IMR-90 (cell line): ENCODE data around the gene FAM209A. TPM values are rescaled to one million over a fixed set of nuclear protein-coding genes. Genes with fewer than 3 reads are reported as not detected.
"Not testable (repeated sequence)": the region's sequence is repeated elsewhere in the genome, so short reads cannot be mapped to it uniquely, and the experiment has no call there.

Source experiments
- ATAC-seq: fragments of 200-7000 bp; cut with Tn5 transposase; 2 replicates; pipeline ENCODE4 v1.9.1; 2020; ENCODE audit warnings: low read depth, mild to moderate bottlenecking, moderate library complexity
- BruUV-seq: library from RNA; stranded (reverse); fragments of 400-500 nt; replicated peaks from 2 replicates; lab custom pipeline; 2021; lab: Mats Ljungman, UMichigan
- CTCF ChIA-PET: fragments of 300-600 bp; formaldehyde crosslinking; extraction: SDS; loops from one replicate; lab custom pipeline; 2021; ENCODE audit warnings: antibody characterized with exemption; lab: Yijun Ruan, JAX
- POLR2A ChIA-PET: fragments of 300-600 bp; sonication (Branson Sonifier 250); formaldehyde crosslinking; loops from one replicate; lab custom pipeline; 2022; ENCODE audit warnings: antibody characterized with exemption; ENCODE audit not compliant: unreplicated experiment; lab: Charles Lee
- DNase-seq: peaks from one replicate; pipeline ENCODE4 v3.0.0; 2013
- H2AFZ ChIP-seq: replicated peaks from 2 replicates; pipeline ENCODE3; 2013; ENCODE audit warnings: low read length, mild to moderate bottlenecking; ENCODE audit not compliant: poor library complexity
- H2AK5ac ChIP-seq: 2 replicates; pipeline ENCODE4 v1.6.1; 2013; ENCODE audit warnings: low read depth, low read length, inconsistent platforms
- H2AK9ac ChIP-seq: replicated peaks from 2 replicates; pipeline ENCODE3; 2013; ENCODE audit warnings: mild to moderate bottlenecking, low read depth, low read length, moderate library complexity; ENCODE audit not compliant: poor library complexity
- H2BK120ac ChIP-seq: 2 replicates; pipeline ENCODE4 v1.6.1; 2013; ENCODE audit warnings: low read depth, low read length, inconsistent platforms
- H2BK15ac ChIP-seq: 3 replicates; pipeline ENCODE4 v1.6.1; 2013; ENCODE audit warnings: low read depth, low read length, inconsistent platforms
- H2BK20ac ChIP-seq: 2 replicates; pipeline ENCODE4 v1.6.1; 2013; ENCODE audit warnings: low read depth, mild to moderate bottlenecking, inconsistent platforms, low read length, moderate library complexity
- H2BK5ac ChIP-seq: 2 replicates; pipeline ENCODE4 v1.6.1; 2013; ENCODE audit warnings: mild to moderate bottlenecking, low read depth, low read length, inconsistent platforms; ENCODE audit not compliant: poor library complexity, severe bottlenecking
- H3K14ac ChIP-seq: replicated peaks from 2 replicates; pipeline ENCODE4 v1.6.1; 2013; ENCODE audit warnings: low read depth, low read length, inconsistent platforms
- H3K18ac ChIP-seq: 2 replicates; pipeline ENCODE4 v1.6.1; 2013; ENCODE audit warnings: low read depth, low read length, control low read depth
- H3K23ac ChIP-seq: 2 replicates; pipeline ENCODE4 v1.6.1; 2013; ENCODE audit warnings: low read depth, low read length, inconsistent platforms
- H3K27ac ChIP-seq: 2 replicates; pipeline ENCODE4 v1.5.1; 2013; ENCODE audit warnings: mild to moderate bottlenecking, control low read depth, low read length; ENCODE audit not compliant: insufficient read depth
- H3K27me3 ChIP-seq: 2 replicates; pipeline ENCODE4 v1.6.1; 2013; ENCODE audit warnings: low read length; ENCODE audit not compliant: control insufficient read depth, insufficient read depth
- H3K36me3 ChIP-seq: 2 replicates; pipeline ENCODE4 v1.6.1; 2013; ENCODE audit warnings: low read length, mixed read lengths; ENCODE audit not compliant: control insufficient read depth, insufficient read depth
- H3K4ac ChIP-seq: 2 replicates; pipeline ENCODE4 v1.6.1; 2013; ENCODE audit warnings: low read depth, low read length, inconsistent platforms
- H3K4me1 ChIP-seq: 2 replicates; pipeline ENCODE4 v1.6.1; 2013; ENCODE audit warnings: low read length, mixed read lengths; ENCODE audit not compliant: control insufficient read depth, insufficient read depth
- H3K4me2 ChIP-seq: 2 replicates; pipeline ENCODE4 v1.6.1; 2013; ENCODE audit warnings: low read depth, mild to moderate bottlenecking, control low read depth, low read length, moderate library complexity
- H3K4me3 ChIP-seq: 2 replicates; pipeline ENCODE4 v1.5.1; 2013; ENCODE audit warnings: low read depth, mild to moderate bottlenecking, control low read depth, low read length, moderate library complexity; ENCODE audit not compliant: insufficient read depth
- H3K56ac ChIP-seq: 2 replicates; pipeline ENCODE4 v1.6.1; 2013; ENCODE audit warnings: low read length, inconsistent platforms; ENCODE audit not compliant: insufficient read depth; ENCODE audit errors: extremely low read depth
- H3K79me1 ChIP-seq, 2 experiments: 2 replicates each; pipeline ENCODE4 v1.6.1; 2013; ENCODE audit warnings: low read length in 2 of 2, inconsistent platforms in 1 of 2, low read depth in 1 of 2
- H3K9ac ChIP-seq: 2 replicates; pipeline ENCODE4 v1.6.1; 2013; ENCODE audit warnings: low read depth, low read length, control low read depth
- H3K9me1 ChIP-seq: 2 replicates; pipeline ENCODE4 v1.6.1; 2013; ENCODE audit warnings: low read length, inconsistent platforms; ENCODE audit not compliant: insufficient read depth
- H3K9me3 ChIP-seq: 2 replicates; pipeline ENCODE4 v1.6.1; 2013; ENCODE audit warnings: low read length; ENCODE audit not compliant: control insufficient read depth, insufficient read depth
- H4K20me1 ChIP-seq: 2 replicates; pipeline ENCODE4 v1.6.1; 2013; ENCODE audit warnings: low read length, inconsistent platforms; ENCODE audit not compliant: insufficient read depth
- H4K5ac ChIP-seq: 2 replicates; pipeline ENCODE4 v1.6.1; 2013; ENCODE audit warnings: mild to moderate bottlenecking, low read depth, low read length, control low read depth
- H4K8ac ChIP-seq, 2 experiments: 2 replicates each; pipeline ENCODE4 v1.6.1; 2013; ENCODE audit warnings: low read depth in 2 of 2, low read length in 2 of 2, control low read depth in 1 of 2, inconsistent platforms in 1 of 2
- H4K91ac ChIP-seq: 2 replicates; pipeline ENCODE4 v1.6.1; 2013; ENCODE audit warnings: low read depth, low read length, inconsistent platforms; ENCODE audit not compliant: insufficient read depth
- BHLHE40 ChIP-seq: fragments of 150-350 bp; IDR thresholded peaks from 2 replicates; pipeline ENCODE4 v1.6.1; 2016; ENCODE audit warnings: mild to moderate bottlenecking, low read depth, low read length
- MAFK ChIP-seq: IDR thresholded peaks from 2 replicates; pipeline ENCODE4 v1.6.1; 2012; ENCODE audit warnings: low read depth, low read length, improper control_type of control experiment
- MAZ ChIP-seq: IDR thresholded peaks from 2 replicates; pipeline ENCODE4 v1.6.1; 2012; ENCODE audit warnings: low read depth, mild to moderate bottlenecking, low read length, improper control_type of control experiment, moderate library complexity, borderline replicate concordance
- POLR2A ChIP-seq: IDR thresholded peaks from 2 replicates; pipeline ENCODE4 v1.6.1; 2012; ENCODE audit warnings: mild to moderate bottlenecking, low read depth, low read length
- WGBS, 2 experiments: methylation state at CpG; one replicate each; pipeline versions ENCODE4 v1.1.5 to v1.1.7; 2013; ENCODE audit warnings: missing lambda C conversion rate in 2 of 2; ENCODE audit not compliant: insufficient read length in 1 of 2; ENCODE audit errors: extremely low coverage in 2 of 2; 5-methylcytosine and 5-hydroxymethylcytosine counted together
- dilution Hi-C: fragments of 300-500 bp; cut with HindIII; formaldehyde crosslinking; loops from one replicate; pipeline ENCODE4 v1.14.3; 2018; ENCODE audit warnings: low sequenced_read_pairs; ENCODE audit not compliant: unreplicated experiment
- in situ Hi-C: fragments of 300-500 bp; cut with MboI; formaldehyde crosslinking; loops from 3 replicates; pipeline ENCODE4 v1.14.3; 2019; ENCODE audit warnings: low sequenced_read_pairs, inconsistent platforms, mixed read lengths
- intact Hi-C: fragments of 100-400 bp; cut with micrococcal nuclease; formaldehyde crosslinking; loops from 2 replicates; pipeline ENCODE4 v1.10.0; 2022
- polyA plus RNA-seq, 3 experiments: library from polyadenylated mRNA; depleted of rRNA; stranded (reverse); fragments of >200 nt; gene quantifications; 2 replicates each; pipeline ENCODE4 v1.2.3, GENCODE V29; 2012; ENCODE audit warnings: low replicate concordance in 1 of 3
- total RNA-seq: library from RNA; depleted of rRNA; stranded (reverse); fragments of >200 nt; gene quantifications from 2 replicates; pipeline ENCODE4 v1.2.3, GENCODE V29; 2012
- TF ChIP-seq, protein P1 (sequence below): conservative IDR thresholded peaks from 2 replicates; pipeline ENCODE4 v1.5.1; 2012; ENCODE audit warnings: mild to moderate bottlenecking, low read depth, low read length, improper control_type of control experiment

Gene FAM209A
- total and polyA plus RNA-seq, 2 of the 4 experiments (the other 2 are of a cell fraction): 0.18 to 0.22 TPM

DNA sequence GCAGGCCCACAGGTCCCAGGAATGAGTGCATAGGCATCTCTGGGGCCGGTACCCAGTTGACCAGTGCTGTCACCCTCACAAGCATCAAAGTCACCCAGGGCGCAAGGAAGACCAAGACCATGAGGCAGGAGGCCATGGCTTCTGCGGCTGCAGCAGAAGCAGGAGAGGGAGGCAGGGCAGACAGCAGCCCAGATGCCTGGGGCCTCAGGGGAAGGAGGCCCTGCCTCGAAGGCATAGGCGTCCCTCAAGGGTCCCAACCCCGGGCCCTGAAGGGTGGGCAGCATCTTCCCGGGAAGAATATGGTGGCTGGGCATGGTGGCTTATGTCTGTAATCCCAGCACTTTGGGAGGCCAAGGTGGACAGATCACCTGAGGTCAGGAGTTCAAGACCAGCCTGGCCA, 3.0 kb downstream of the FAM209A start:
- no peak overlapping the region for H4K8ac ChIP-seq
- DNase-seq (no peak), ATAC-seq (no peak)
- H3K9ac ChIP-seq: no peak overlapping the region
- no peaks in the 10 kb centered on the region for H4K20me1 ChIP-seq
- intact Hi-C loops: no loop called here
- no peak overlapping the region for H2BK120ac ChIP-seq
- no peak overlapping the region for H4K91ac ChIP-seq
- in situ Hi-C loops: no loop called here
- no peak overlapping the region for H2BK5ac ChIP-seq
- no peak overlapping the region for H4K5ac ChIP-seq
- H3K9me1 ChIP-seq: no peaks in the 10 kb centered on the region
- H3K4ac ChIP-seq: no peak overlapping the region
- no peaks in the 10 kb centered on the region for H3K27me3 ChIP-seq
- no peak overlapping the region for H3K18ac ChIP-seq
- BruUV-seq: no TSS peak
- H3K4me3 ChIP-seq: no peak overlapping the region
- ChIA-PET CTCF (no interaction called here), POLR2A (no interaction called here)
- no peak overlapping the region for H3K4me2 ChIP-seq
- TF ChIP-seq MAFK (no peak), POLR2A (no peak), BHLHE40 (no peak), MAZ (no peak)
- TF ChIP-seq, protein P1, sequence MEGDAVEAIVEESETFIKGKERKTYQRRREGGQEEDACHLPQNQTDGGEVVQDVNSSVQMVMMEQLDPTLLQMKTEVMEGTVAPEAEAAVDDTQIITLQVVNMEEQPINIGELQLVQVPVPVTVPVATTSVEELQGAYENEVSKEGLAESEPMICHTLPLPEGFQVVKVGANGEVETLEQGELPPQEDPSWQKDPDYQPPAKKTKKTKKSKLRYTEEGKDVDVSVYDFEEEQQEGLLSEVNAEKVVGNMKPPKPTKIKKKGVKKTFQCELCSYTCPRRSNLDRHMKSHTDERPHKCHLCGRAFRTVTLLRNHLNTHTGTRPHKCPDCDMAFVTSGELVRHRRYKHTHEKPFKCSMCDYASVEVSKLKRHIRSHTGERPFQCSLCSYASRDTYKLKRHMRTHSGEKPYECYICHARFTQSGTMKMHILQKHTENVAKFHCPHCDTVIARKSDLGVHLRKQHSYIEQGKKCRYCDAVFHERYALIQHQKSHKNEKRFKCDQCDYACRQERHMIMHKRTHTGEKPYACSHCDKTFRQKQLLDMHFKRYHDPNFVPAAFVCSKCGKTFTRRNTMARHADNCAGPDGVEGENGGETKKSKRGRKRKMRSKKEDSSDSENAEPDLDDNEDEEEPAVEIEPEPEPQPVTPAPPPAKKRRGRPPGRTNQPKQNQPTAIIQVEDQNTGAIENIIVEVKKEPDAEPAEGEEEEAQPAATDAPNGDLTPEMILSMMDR: no peak
- H3K14ac ChIP-seq: no peak overlapping the region
- H3K27ac ChIP-seq: no peak overlapping the region
- dilution Hi-C loops: no loop called here
- H2AK5ac ChIP-seq: no peak overlapping the region
- no peaks in the 10 kb centered on the region for H3K79me1 ChIP-seq
- no peaks in the 10 kb centered on the region for H3K36me3 ChIP-seq
- no CpG with 5 or more reads among the region's 7 CpGs for WGBS, 2 experiments
- H2AK9ac ChIP-seq: no peak overlapping the region
- H3K23ac ChIP-seq: no peak overlapping the region
- no peaks in the 10 kb centered on the region for H3K9me3 ChIP-seq
- H2BK20ac ChIP-seq: no peak overlapping the region
- no peak overlapping the region for H2AFZ ChIP-seq
- H3K4me1 ChIP-seq: no peaks in the 10 kb centered on the region
- H3K56ac ChIP-seq: no peak overlapping the region
- H2BK15ac ChIP-seq: no peak overlapping the region

- H2BK120ac ChIP-seq, H3K4me2 ChIP-seq, POLR2A ChIA-PET, DNase-seq, H2BK20ac ChIP-seq, H3K9me3 ChIP-seq, CTCF ChIA-PET, H3K23ac ChIP-seq, H4K91ac ChIP-seq, H3K4me3 ChIP-seq, H3K27ac ChIP-seq, H3K14ac ChIP-seq, H3K79me1 ChIP-seq, H4K20me1 ChIP-seq, H4K8ac ChIP-seq, H2AK9ac ChIP-seq, ATAC-seq, H3K56ac ChIP-seq, H3K4ac ChIP-seq, H2BK5ac ChIP-seq, H2BK15ac ChIP-seq, H3K27me3 ChIP-seq, BruUV-seq, H3K18ac ChIP-seq, H3K36me3 ChIP-seq, H2AK5ac ChIP-seq, intact Hi-C loops, H2AFZ ChIP-seq, dilution Hi-C loops, H3K9ac ChIP-seq, H3K9me1 ChIP-seq, in situ Hi-C loops, H3K4me1 ChIP-seq, H4K5ac ChIP-seq: not testable (repeated sequence)
- 60% methylated on average over 5 of the region's 9 CpGs; no CpG with 5 or more reads in 1 of the 2 experiments for WGBS, 2 experiments
Observed at GRCh38 chr20:56532946-56533345, 8.4 kb downstream of the FAM209A start, which contains the start of gene FAM209B. FAM209B (plus strand) TSS chr20:56533246; CDS start chr20:56533342, 96 bp downstream.
